ENCODE measurements around the gene BLID. TPM values are rescaled to one million over a fixed set of nuclear protein-coding genes. Genes with fewer than 3 reads are reported as not detected.

Gene BLID
- total and polyA plus RNA-seq, 2 donors from 2014 or later, result not detected

- no peaks in the 10 kb centered on the region for H3K36me3 ChIP-seq (ENCODE audit: control insufficient read depth in 2 of 3, insufficient read depth in 3 of 3, low read length in 3 of 3)
- no peak for TF ChIP-seq CTCF (IDR thresholded peaks at IDR 0.05; ENCODE audit: borderline replicate concordance, extremely low read depth, insufficient read depth)
- FAIRE-seq (no peak), DNase-seq (peak; percentile 54 to 89 (median 74))
- no peaks in the 10 kb centered on the region for H3K9me3 ChIP-seq (ENCODE audit: control insufficient read depth in 2 of 3, insufficient read depth in 1 of 3, low read length in 3 of 3)
- intact Hi-C loops (cut with DNase I), result no loop called here
- H3K4me3 ChIP-seq (ENCODE audit: low read length in 3 of 3), result peak overlapping the region; percentile 46 to 84 (median 58)
- peak overlapping the region; percentile 17 to 18 for H3K27ac ChIP-seq (ENCODE audit: low read depth in 2 of 2, low read length in 2 of 2)
- H3K27me3 ChIP-seq (ENCODE audit: control insufficient read depth, insufficient read depth, low read length), result peaks cover 7% of the 10 kb centered on the region
- no peaks in the 10 kb centered on the region for H3K4me1 ChIP-seq (ENCODE audit: control insufficient read depth in 2 of 3, insufficient read depth in 2 of 3, low read depth in 1 of 3, low read length in 3 of 3)
- H3K9ac ChIP-seq (ENCODE audit: low read length in 3 of 3), result peak overlapping the region in 1 of 3 donors; percentile 82
Observed at GRCh38 chr11:122100037-122100755, 15.8 kb downstream of the BLID start.

GRCh38 chr11:122099374-122100036 is 16.5 kb downstream of the BLID start:
- peak overlapping the region in 1 of 3 donors; percentile 82 for H3K9ac ChIP-seq (ENCODE audit: low read length in 3 of 3)
- TF ChIP-seq CTCF (IDR thresholded peaks at IDR 0.05; ENCODE audit: borderline replicate concordance, extremely low read depth, insufficient read depth), result no peak
- no peak for FAIRE-seq

GRCh38 chr11:122098261-122098980 is 17.6 kb downstream of the BLID start:
- Histone ChIP-seq H3K9ac (ENCODE audit: low read length in 3 of 3) (peak overlapping the region in 1 of 3 donors; percentile 82), H3K27me3 (ENCODE audit: control insufficient read depth, insufficient read depth, low read length) (peaks cover 7% of the 10 kb centered on the region), H3K27ac (ENCODE audit: low read depth in 2 of 2, low read length in 2 of 2) (no peak overlapping the region), H3K36me3 (ENCODE audit: control insufficient read depth in 2 of 3, insufficient read depth in 3 of 3, low read length in 3 of 3) (no peaks in the 10 kb centered on the region), H3K9me3 (ENCODE audit: control insufficient read depth in 2 of 3, insufficient read depth in 1 of 3, low read length in 3 of 3) (no peaks in the 10 kb centered on the region), H3K4me3 (ENCODE audit: low read length in 3 of 3) (peak overlapping the region in 2 of 3 donors; percentile 58 to 84), H3K4me1 (ENCODE audit: control insufficient read depth in 2 of 3, insufficient read depth in 2 of 3, low read depth in 1 of 3, low read length in 3 of 3) (no peaks in the 10 kb centered on the region)
- FAIRE-seq (no peak), DNase-seq (peak in 2 of 5 donors; percentile 25 to 33)
- intact Hi-C loops (cut with DNase I), result no loop called here
- no peak for TF ChIP-seq CTCF (IDR thresholded peaks at IDR 0.05; ENCODE audit: borderline replicate concordance, extremely low read depth, insufficient read depth)

More at GRCh38 chr11:122099374-122100036, 16.5 kb downstream of the BLID start:
- Histone ChIP-seq H3K36me3 (ENCODE audit: control insufficient read depth in 2 of 3, insufficient read depth in 3 of 3, low read length in 3 of 3) (no peaks in the 10 kb centered on the region), H3K4me1 (ENCODE audit: control insufficient read depth in 2 of 3, insufficient read depth in 2 of 3, low read depth in 1 of 3, low read length in 3 of 3) (no peaks in the 10 kb centered on the region), H3K27ac (ENCODE audit: low read depth in 2 of 2, low read length in 2 of 2) (peak overlapping the region in 1 of 2 donors; percentile 25), H3K4me3 (ENCODE audit: low read length in 3 of 3) (peak overlapping the region; percentile 46 to 84 (median 58)), H3K9me3 (ENCODE audit: control insufficient read depth in 2 of 3, insufficient read depth in 1 of 3, low read length in 3 of 3) (no peaks in the 10 kb centered on the region), H3K27me3 (ENCODE audit: control insufficient read depth, insufficient read depth, low read length) (peaks cover 7% of the 10 kb centered on the region)
- intact Hi-C loops (cut with DNase I), result no loop called here
- DNase-seq, result peak in 3 of 5 donors; percentile 11 to 63 (median 57)

Measured in kidney (tissue), 14 donors.